K562 (cell line): ENCODE measurements around the gene HCN3. TPM values are rescaled to one million over a fixed set of nuclear protein-coding genes. Genes with fewer than 3 reads are reported as not detected.
A peak's percentile ranks its signal among the peaks of the same experiment; 100 is the strongest.

Source experiments
- BRCA1 ChIP-seq, 2 experiments: fragments of 450-650 bp in 1 of 2; sonication (generic) in 1 of 2; formaldehyde crosslinking in 1 of 2; IDR thresholded peaks; 2 replicates each; pipeline versions ENCODE4 v1.5.0 to v1.6.1; 2017 to 2020; ENCODE audit warnings: mild to moderate bottlenecking in 1 of 2, missing genetic modification reagents in 1 of 2
- CTCFL ChIP-seq: IDR thresholded peaks from 2 replicates; pipeline ENCODE4 v1.6.1; 2011; ENCODE audit warnings: borderline replicate concordance, low read depth, mild to moderate bottlenecking, moderate library complexity, low read length; ENCODE audit not compliant: insufficient read depth, poor library complexity, severe bottlenecking
- GTF2B ChIP-seq: IDR thresholded peaks from 2 replicates; pipeline ENCODE4 v1.6.1; 2011; ENCODE audit not compliant: insufficient read length; ENCODE audit errors: extremely low read depth
- GTF2F1 ChIP-seq: IDR thresholded peaks from 2 replicates; pipeline ENCODE4 v1.6.1; 2011; ENCODE audit warnings: low read depth, low read length, improper control_type of control experiment
- JUNB ChIP-seq: fragments of 450-650 bp; formaldehyde crosslinking; conservative IDR thresholded peaks from 2 replicates; pipeline ENCODE4 v1.4.0; 2020; ENCODE audit warnings: mild to moderate bottlenecking
- MLLT1 ChIP-seq, 2 experiments: fragments of 450-650 bp; IDR thresholded peaks; 2 replicates each; pipeline ENCODE4 v1.6.1; 2016
- NFRKB ChIP-seq: fragments of 450-650 bp; IDR thresholded peaks from 2 replicates; pipeline ENCODE4 v1.6.1; 2016; ENCODE audit warnings: low read depth
- PHF21A ChIP-seq: fragments of 450-650 bp; IDR thresholded peaks from 2 replicates; pipeline ENCODE4 v1.6.1; 2017; ENCODE audit warnings: low read depth, borderline replicate concordance
- RBM15 ChIP-seq: fragments of 200-400 bp; formaldehyde crosslinking; IDR thresholded peaks from 2 replicates; pipeline ENCODE4 v1.6.1; 2018; ENCODE audit warnings: mild to moderate bottlenecking, low read length, moderate library complexity; ENCODE audit not compliant: insufficient read depth
- SFPQ ChIP-seq: fragments of 200-400 bp; formaldehyde crosslinking; IDR thresholded peaks from 2 replicates; pipeline ENCODE4 v1.6.1; 2017; ENCODE audit warnings: mild to moderate bottlenecking, low read depth, low read length, moderate library complexity
- SMAD1 ChIP-seq: fragments of 150-350 bp; IDR thresholded peaks from 2 replicates; pipeline ENCODE4 v1.6.1; 2014; ENCODE audit warnings: low read length, low read depth; ENCODE audit not compliant: partially characterized antibody
- XRCC4 ChIP-seq: IDR thresholded peaks from one replicate; pipeline ENCODE4 v1.6.1; 2011; ENCODE audit not compliant: insufficient read depth, insufficient read length; ENCODE audit errors: extremely low read depth
- ZBTB43 ChIP-seq: sonication (generic); formaldehyde crosslinking; IDR thresholded peaks from 2 replicates; pipeline ENCODE4 v1.8.0; 2023; ENCODE audit warnings: mild to moderate bottlenecking, missing genetic modification reagents
- ZEB2 ChIP-seq: fragments of 450-650 bp; IDR thresholded peaks from 2 replicates; pipeline ENCODE4 v1.6.1; 2016
- ZNF124 ChIP-seq: sonication (generic); formaldehyde crosslinking; IDR thresholded peaks from 2 replicates; pipeline ENCODE4 v1.8.1; 2022; ENCODE audit warnings: missing genetic modification reagents
- ZNF184 ChIP-seq: sonication (generic); formaldehyde crosslinking; IDR thresholded peaks from 2 replicates; pipeline ENCODE4 v1.5.0; 2020; ENCODE audit warnings: missing genetic modification reagents
- ZNF263 ChIP-seq: sonication (generic); formaldehyde crosslinking; IDR thresholded peaks from 2 replicates; pipeline ENCODE4 v1.8.0; 2022; ENCODE audit warnings: mild to moderate bottlenecking, missing genetic modification reagents, borderline replicate concordance
- ZNF274 ChIP-seq: IDR thresholded peaks from 2 replicates; pipeline ENCODE4 v1.6.1; 2011; ENCODE audit warnings: low read depth, mild to moderate bottlenecking, low read length, moderate library complexity, borderline replicate concordance
- polyA plus RNA-seq, 8 experiments: library from polyadenylated mRNA; depleted of rRNA in 4 of 8; stranded (reverse) in 5 of 8; unstranded in 3 of 8; fragments of >200 nt; fragmentation: Nextera tagmentation in 2 of 8; fragmentation: Illumina TruSeq in 1 of 8; extraction: Ambion mirVana in 2 of 8; extraction: Trizol in 1 of 8; gene quantifications; 2 replicates each; pipeline versions ENCODE4 v1.2.1 to v1.2.3, GENCODE V29; 2011 to 2014; ENCODE audit warnings: inconsistent platforms in 1 of 8, missing spikeins in 1 of 8
- total RNA-seq, 7 experiments: library from RNA; depleted of rRNA in 6 of 7; stranded (reverse); fragments of >200 nt in 6 of 7; fragmentation: Illumina TruSeq in 2 of 7; extraction: Trizol in 2 of 7; gene quantifications; 2 replicates each; pipeline versions ENCODE4 v1.2.1 to v1.2.3, GENCODE V29; 2011 to 2021; ENCODE audit warnings: low replicate concordance in 1 of 7

HCN3 gene
- total and polyA plus RNA-seq, 9 of the 15 experiments (the other 6 are each of a cell fraction or from before 2014, with no cell fraction given): 0.91 to 9.7 (median 3.9) TPM

GRCh38 chr1:155273343-155274245, 3.7 kb upstream of the HCN3 start, which contains the start of gene CLK2 (continued):
- TF ChIP-seq CTCFL (no peak), GTF2B (no peak), SMAD1 (no peak), ZNF124 (no peak), ZEB2 (no peak), RBM15 (no peak), ZNF263 (CRISPR knock-in tag) (no peak; the same call in 1 of the 2 replicates), JUNB (no peak), NFRKB (peak; percentile 64), ZBTB43 (CRISPR knock-in tag) (0 out of 2 replicates have a peak, but pooled peaks have one; percentile 78), XRCC4 (no peak), MLLT1 (IDR thresholded peaks at IDR 0.05) (no peak), PHF21A (no peak), ZNF184 (no peak), BRCA1 (IDR thresholded peaks at IDR 0.05) (no peak), BRCA1 (CRISPR knock-in tag; IDR thresholded peaks at IDR 0.05) (no peak), SFPQ (no peak), ZNF274 (no peak), GTF2F1 (no peak)
